ENCODE results near the gene SH3D21.

DNA sequence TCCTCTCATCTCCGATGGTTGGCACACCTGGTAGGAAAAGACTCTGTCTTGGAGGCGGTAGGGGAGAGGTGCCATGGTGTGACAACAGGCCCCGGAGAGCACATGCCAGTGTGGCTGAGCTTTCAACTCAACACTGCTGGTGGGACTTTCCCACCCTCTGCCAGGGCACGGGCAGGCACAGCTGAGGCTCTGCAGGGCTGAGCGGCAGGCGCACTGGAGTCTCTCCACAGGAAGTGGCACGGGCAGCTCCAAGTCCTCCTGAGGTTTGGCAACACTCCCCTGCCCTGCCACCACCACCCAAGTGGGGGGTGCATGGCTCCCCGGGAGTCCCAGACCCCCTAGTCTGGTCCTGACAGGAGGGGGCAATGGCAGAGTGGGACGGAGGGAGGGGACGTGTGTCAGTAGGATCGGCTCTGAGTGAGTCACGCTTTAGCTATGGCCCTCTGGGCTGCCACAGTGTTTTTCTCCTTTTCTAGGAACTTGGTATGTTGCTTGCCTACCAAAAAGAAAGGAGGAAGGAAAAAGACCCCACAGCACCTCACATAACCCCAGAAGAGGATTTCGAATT is 44.6 kb downstream of the SH3D21 start:
- no peak for TF ChIP-seq POLR2A (IDR thresholded peaks at IDR 0.05)
- TF ChIP-seq, protein P1, sequence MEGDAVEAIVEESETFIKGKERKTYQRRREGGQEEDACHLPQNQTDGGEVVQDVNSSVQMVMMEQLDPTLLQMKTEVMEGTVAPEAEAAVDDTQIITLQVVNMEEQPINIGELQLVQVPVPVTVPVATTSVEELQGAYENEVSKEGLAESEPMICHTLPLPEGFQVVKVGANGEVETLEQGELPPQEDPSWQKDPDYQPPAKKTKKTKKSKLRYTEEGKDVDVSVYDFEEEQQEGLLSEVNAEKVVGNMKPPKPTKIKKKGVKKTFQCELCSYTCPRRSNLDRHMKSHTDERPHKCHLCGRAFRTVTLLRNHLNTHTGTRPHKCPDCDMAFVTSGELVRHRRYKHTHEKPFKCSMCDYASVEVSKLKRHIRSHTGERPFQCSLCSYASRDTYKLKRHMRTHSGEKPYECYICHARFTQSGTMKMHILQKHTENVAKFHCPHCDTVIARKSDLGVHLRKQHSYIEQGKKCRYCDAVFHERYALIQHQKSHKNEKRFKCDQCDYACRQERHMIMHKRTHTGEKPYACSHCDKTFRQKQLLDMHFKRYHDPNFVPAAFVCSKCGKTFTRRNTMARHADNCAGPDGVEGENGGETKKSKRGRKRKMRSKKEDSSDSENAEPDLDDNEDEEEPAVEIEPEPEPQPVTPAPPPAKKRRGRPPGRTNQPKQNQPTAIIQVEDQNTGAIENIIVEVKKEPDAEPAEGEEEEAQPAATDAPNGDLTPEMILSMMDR (IDR thresholded peaks at IDR 0.05): no peak
